CD14-positive monocyte (primary cell): ENCODE data around the gene XBP1. TPM values are rescaled to one million over a fixed set of nuclear protein-coding genes. Genes with fewer than 3 reads are reported as not detected.

Source experiments
- DNase-seq, 3 donors: peaks; one replicate each; pipeline ENCODE4 v3.0.0-alpha.2; 2011 to 2022
- H2AFZ ChIP-seq: 2 replicates; pipeline ENCODE4 v1.6.0; 2012; ENCODE audit warnings: mild to moderate bottlenecking, low read depth, low read length, inconsistent platforms; ENCODE audit not compliant: insufficient read depth, poor library complexity, severe bottlenecking
- H3K27ac ChIP-seq, 2 donors: 1 replicate in 1 of 2; 2 replicates in 1 of 2; pipeline ENCODE4 v1.5.1; 2012 to 2013; ENCODE audit warnings: low read length in 2 of 2, control low read depth in 1 of 2, inconsistent platforms in 1 of 2, low read depth in 1 of 2, mild to moderate bottlenecking in 1 of 2
- H3K27me3 ChIP-seq, 2 donors: one replicate each; pipeline versions ENCODE4 v1.6.0 to v1.6.1; 2011 to 2013; ENCODE audit warnings: low read length in 2 of 2; ENCODE audit not compliant: control insufficient read depth in 2 of 2, insufficient read depth in 2 of 2
- H3K36me3 ChIP-seq, 2 donors: replicated peaks in 1 of 2; 1 replicate in 1 of 2; 2 replicates in 1 of 2; pipeline versions ENCODE4 v1.5.1 to v1.6.1; 2012 to 2013; ENCODE audit warnings: low read length in 2 of 2, control low read depth in 1 of 2, inconsistent platforms in 1 of 2, mild to moderate bottlenecking in 1 of 2; ENCODE audit not compliant: insufficient read depth in 2 of 2, control insufficient read depth in 1 of 2
- H3K4me1 ChIP-seq, 2 donors: 1 replicate in 1 of 2; 2 replicates in 1 of 2; pipeline versions ENCODE4 v1.5.1 to v1.6.1; 2012 to 2013; ENCODE audit warnings: low read length in 2 of 2, control low read depth in 1 of 2, inconsistent platforms in 1 of 2, mild to moderate bottlenecking in 1 of 2, moderate library complexity in 1 of 2; ENCODE audit not compliant: insufficient read depth in 2 of 2, control insufficient read depth in 1 of 2
- H3K4me2 ChIP-seq: replicated peaks from 2 replicates; pipeline ENCODE3; 2012; ENCODE audit warnings: low read length, moderate library complexity, mild to moderate bottlenecking; ENCODE audit not compliant: poor library complexity, severe bottlenecking; ENCODE audit errors: extremely low read depth
- H3K4me3 ChIP-seq, 3 experiments: fragments of 200-600 bp in 1 of 3; sonication (generic) in 1 of 3; replicated peaks in 1 of 3; 1 replicate in 2 of 3; 2 replicates in 1 of 3; pipeline ENCODE4 v1.5.1; 2011 to 2013; ENCODE audit warnings: low read length in 3 of 3, mild to moderate bottlenecking in 3 of 3, control low read depth in 2 of 3, low read depth in 2 of 3, inconsistent platforms in 1 of 3, moderate library complexity in 1 of 3
- H3K79me2 ChIP-seq: 2 replicates; pipeline ENCODE4 v1.6.0; 2012; ENCODE audit warnings: mild to moderate bottlenecking, control low read depth, inconsistent platforms, low read length, moderate library complexity; ENCODE audit not compliant: insufficient read depth
- H3K9ac ChIP-seq: 2 replicates; pipeline ENCODE4 v1.6.0; 2017; ENCODE audit warnings: low read length, mild to moderate bottlenecking; ENCODE audit not compliant: insufficient read depth, poor library complexity, severe bottlenecking
- H3K9me3 ChIP-seq, 2 donors: replicated peaks in 1 of 2; 1 replicate in 1 of 2; 2 replicates in 1 of 2; pipeline versions ENCODE4 v1.5.1 to v1.6.1; 2012 to 2013; ENCODE audit warnings: low read length in 2 of 2, control low read depth in 1 of 2; ENCODE audit not compliant: control insufficient read depth in 1 of 2, insufficient read depth in 1 of 2
- H4K20me1 ChIP-seq: 2 replicates; pipeline ENCODE4 v1.6.0; 2012; ENCODE audit warnings: mild to moderate bottlenecking, low read length, control low read depth, moderate library complexity; ENCODE audit not compliant: insufficient read depth
- H3K27ac Mint-ChIP-seq, 7 donors: one replicate each; pipeline ENCODE4 v1.8.0; 2020; ENCODE audit warnings: mild to moderate bottlenecking in 7 of 7, mixed read lengths in 7 of 7, moderate library complexity in 6 of 7, inconsistent platforms in 2 of 7
- H3K27me3 Mint-ChIP-seq, 3 donors: one replicate each; pipeline ENCODE4 v1.8.0; 2021 to 2022; ENCODE audit warnings: low read depth in 3 of 3, mild to moderate bottlenecking in 3 of 3, mixed read lengths in 3 of 3, moderate library complexity in 3 of 3, inconsistent platforms in 1 of 3
- H3K36me3 Mint-ChIP-seq, 2 donors: one replicate each; pipeline ENCODE4 v1.8.0; 2020; ENCODE audit warnings: mixed read lengths in 2 of 2, inconsistent platforms in 1 of 2, mild to moderate bottlenecking in 1 of 2
- H3K4me1 Mint-ChIP-seq: one replicate; pipeline ENCODE4 v1.8.0; 2020; ENCODE audit warnings: mild to moderate bottlenecking, mixed read lengths
- H3K4me3 Mint-ChIP-seq, 2 donors: one replicate each; pipeline ENCODE4 v1.8.0; 2020; ENCODE audit warnings: mild to moderate bottlenecking in 2 of 2, mixed read lengths in 2 of 2, moderate library complexity in 1 of 2
- H3K9me3 Mint-ChIP-seq, 7 donors: one replicate each; pipeline ENCODE4 v1.8.0; 2020 to 2022; ENCODE audit warnings: mixed read lengths in 7 of 7, mild to moderate bottlenecking in 6 of 7, moderate library complexity in 6 of 7, inconsistent platforms in 2 of 7
- WGBS: methylation state at CpG from one replicate; pipeline ENCODE4 v1.1.5; 2013; ENCODE audit warnings: missing lambda C conversion rate; ENCODE audit not compliant: insufficient coverage; 5-methylcytosine and 5-hydroxymethylcytosine counted together
- intact Hi-C, 2 donors: fragments of 100-400 bp; cut with micrococcal nuclease; formaldehyde crosslinking; loops; one replicate each; pipeline versions ENCODE4 v1.15.0 to v1.15.1; 2023
- polyA plus RNA-seq, 3 donors: library from polyadenylated mRNA; depleted of rRNA in 1 of 3; unstranded in 2 of 3; stranded (reverse) in 1 of 3; fragments of 300-500 nt in 2 of 3; fragments of >200 nt in 1 of 3; fragmentation: Illumina TruSeq in 2 of 3; gene quantifications; 1 replicate in 2 of 3; 2 replicates in 1 of 3; pipeline ENCODE4 v1.2.3, GENCODE V29; 2012 to 2021
- small RNA-seq: library from RNA; depleted of rRNA; stranded (forward); fragments of <200 nt; gene quantifications from one replicate; pipeline ENCODE3, GENCODE V24; 2012; ENCODE audit warnings: low read depth; ENCODE audit not compliant: insufficient read length
- TF ChIP-seq, protein P1 (sequence below): fragments of 200-600 bp; IDR thresholded peaks from one replicate; pipeline ENCODE4 v1.8.0; 2022; ENCODE audit warnings: antibody characterized with exemption, mild to moderate bottlenecking

The XBP1 gene
- polyA plus RNA-seq, 3 donors, result 175 to 215 (median 201) TPM

DNA sequence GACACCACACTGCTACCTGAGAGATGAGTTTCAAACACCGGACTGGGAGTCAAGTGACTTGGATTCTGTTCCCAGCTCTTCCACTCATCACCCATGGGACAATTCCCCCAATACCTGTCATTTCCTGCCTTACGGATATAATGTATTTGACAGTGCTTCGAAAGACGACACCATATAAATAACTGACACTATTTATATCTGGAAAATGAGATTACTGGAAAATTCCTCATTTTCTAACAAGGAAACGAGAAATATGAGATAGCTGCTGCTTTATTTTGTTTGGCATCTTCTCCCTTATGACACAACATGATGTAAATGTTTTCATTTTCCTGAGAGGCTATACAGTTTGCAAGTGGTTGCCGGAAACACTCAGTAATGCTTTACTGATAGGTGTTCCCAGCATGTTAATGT lies 49.9 kb downstream of the XBP1 start:
- Histone ChIP-seq H3K4me3 (no peak overlapping the region), H3K79me2 (no peaks in the 10 kb centered on the region), H3K9ac (no peak overlapping the region), H3K9me3 (no peaks in the 10 kb centered on the region), H4K20me1 (no peaks in the 10 kb centered on the region), H3K36me3 (peaks cover 21 to 46% of the 10 kb centered on the region in 2 donors), H3K27ac (no peak overlapping the region), H3K4me1 (peaks cover 14 to 18% of the 10 kb centered on the region in 2 donors), H3K27me3 (no peaks in the 10 kb centered on the region), H2AFZ (no peak overlapping the region), H3K4me2 (no peak overlapping the region)
- TF ChIP-seq, protein P1, sequence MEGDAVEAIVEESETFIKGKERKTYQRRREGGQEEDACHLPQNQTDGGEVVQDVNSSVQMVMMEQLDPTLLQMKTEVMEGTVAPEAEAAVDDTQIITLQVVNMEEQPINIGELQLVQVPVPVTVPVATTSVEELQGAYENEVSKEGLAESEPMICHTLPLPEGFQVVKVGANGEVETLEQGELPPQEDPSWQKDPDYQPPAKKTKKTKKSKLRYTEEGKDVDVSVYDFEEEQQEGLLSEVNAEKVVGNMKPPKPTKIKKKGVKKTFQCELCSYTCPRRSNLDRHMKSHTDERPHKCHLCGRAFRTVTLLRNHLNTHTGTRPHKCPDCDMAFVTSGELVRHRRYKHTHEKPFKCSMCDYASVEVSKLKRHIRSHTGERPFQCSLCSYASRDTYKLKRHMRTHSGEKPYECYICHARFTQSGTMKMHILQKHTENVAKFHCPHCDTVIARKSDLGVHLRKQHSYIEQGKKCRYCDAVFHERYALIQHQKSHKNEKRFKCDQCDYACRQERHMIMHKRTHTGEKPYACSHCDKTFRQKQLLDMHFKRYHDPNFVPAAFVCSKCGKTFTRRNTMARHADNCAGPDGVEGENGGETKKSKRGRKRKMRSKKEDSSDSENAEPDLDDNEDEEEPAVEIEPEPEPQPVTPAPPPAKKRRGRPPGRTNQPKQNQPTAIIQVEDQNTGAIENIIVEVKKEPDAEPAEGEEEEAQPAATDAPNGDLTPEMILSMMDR, result no peak
- Mint-ChIP-seq H3K36me3 (peaks cover 34 to 68% of the 10 kb centered on the region in 2 donors), H3K9me3 (peaks cover 0 to 3% (median 0%) of the 10 kb centered on the region in 7 donors), H3K4me1 (peaks cover 17% of the 10 kb centered on the region), H3K27me3 (peaks cover 0 to 8% (median 0%) of the 10 kb centered on the region in 3 donors), H3K27ac (no peak overlapping the region), H3K4me3 (no peak overlapping the region)
- WGBS, result no CpG with 5 or more reads among the region's 6 CpGs
- intact Hi-C loops, result no loop called here
- DNase-seq, result no peak

Small RNAs within 50 kb of the gene (small RNA-seq; reads per million reads assigned to genes)
- not detected for gene Z93930.1

Other genes with a start within 250 kb of the XBP1 start
- gene TTC28, start 120.7 kb downstream of the XBP1 start, polyA plus RNA-seq, result under 1 TPM in 2 of 3 donors, not detected in 1; 0.24 to 0.61 TPM
- gene CHEK2, start 58.7 kb downstream of the XBP1 start, polyA plus RNA-seq, result 10 to 100 TPM in 1 of 3 donors, 1 to 10 TPM in 2; 6.6 to 13.1 (median 7.8) TPM
- gene HSCB, start 58.5 kb downstream of the XBP1 start, polyA plus RNA-seq, result 10 to 100 TPM; 10.1 to 13.2 (median 10.3) TPM
- gene CCDC117, start 27.9 kb downstream of the XBP1 start, polyA plus RNA-seq, result 10 to 100 TPM in 2 of 3 donors, 1 to 10 TPM in 1; 6.8 to 12.6 (median 10.3) TPM
- gene ZNRF3, start 83.0 kb upstream of the XBP1 start, polyA plus RNA-seq, result under 1 TPM in 1 of 3 donors, not detected in 2; 0.13 TPM